H9 (cell line): Measurements from ENCODE around the gene EDARADD. TPM values are rescaled to one million over a fixed set of nuclear protein-coding genes. Genes with fewer than 3 reads are reported as not detected.

Experiments used
- DNase-seq: peaks from one replicate; pipeline ENCODE4 v3.0.0-alpha.2; 2017
- H2AFZ ChIP-seq: one replicate; pipeline ENCODE4 v1.6.1; 2013; ENCODE audit warnings: mild to moderate bottlenecking, low read length, control low read depth, moderate library complexity
- H2AK5ac ChIP-seq: 2 replicates; pipeline ENCODE4 v1.6.1; 2013; ENCODE audit warnings: low read length, control low read depth, mixed read lengths; ENCODE audit not compliant: insufficient read length
- H2BK120ac ChIP-seq: one replicate; pipeline ENCODE4 v1.6.1; 2013; ENCODE audit warnings: low read depth, mild to moderate bottlenecking, low read length, control low read depth, inconsistent platforms; ENCODE audit not compliant: poor library complexity, severe bottlenecking
- H2BK12ac ChIP-seq: 2 replicates; pipeline ENCODE4 v1.6.1; 2013; ENCODE audit warnings: low read length, control low read depth, mixed read lengths, low read depth; ENCODE audit not compliant: insufficient read length
- H2BK15ac ChIP-seq: 2 replicates; pipeline ENCODE4 v1.6.1; 2013; ENCODE audit warnings: low read depth, low read length, control low read depth
- H2BK20ac ChIP-seq: one replicate; pipeline ENCODE4 v1.6.1; 2013; ENCODE audit warnings: low read depth, mild to moderate bottlenecking, low read length, control low read depth, inconsistent platforms; ENCODE audit not compliant: poor library complexity, severe bottlenecking
- H2BK5ac ChIP-seq: 2 replicates; pipeline ENCODE4 v1.6.1; 2013; ENCODE audit warnings: low read length, control low read depth, mixed read lengths; ENCODE audit not compliant: insufficient read length
- H3K14ac ChIP-seq: 2 replicates; pipeline ENCODE4 v1.6.1; 2013; ENCODE audit warnings: low read length, control low read depth; ENCODE audit not compliant: insufficient read depth
- H3K18ac ChIP-seq: 2 replicates; pipeline ENCODE4 v1.6.1; 2013; ENCODE audit warnings: low read depth, mild to moderate bottlenecking, mixed read lengths, low read length, control low read depth; ENCODE audit not compliant: insufficient read length
- H3K23ac ChIP-seq: 2 replicates; pipeline ENCODE4 v1.6.1; 2013; ENCODE audit warnings: low read length, control low read depth, mixed read lengths, low read depth; ENCODE audit not compliant: insufficient read length
- H3K23me2 ChIP-seq: 2 replicates; pipeline ENCODE4 v1.6.1; 2013; ENCODE audit warnings: low read depth, mild to moderate bottlenecking, mixed read lengths, low read length, control low read depth; ENCODE audit not compliant: insufficient read length, poor library complexity, severe bottlenecking
- H3K27ac ChIP-seq: 2 replicates; pipeline ENCODE4 v1.5.1; 2013; ENCODE audit warnings: low read length, control low read depth, mixed read lengths, low read depth; ENCODE audit not compliant: insufficient read length
- H3K27me3 ChIP-seq: 2 replicates; pipeline ENCODE4 v1.6.1; 2013; ENCODE audit warnings: low read length, control low read depth, inconsistent platforms; ENCODE audit not compliant: insufficient read depth
- H3K4ac ChIP-seq: 2 replicates; pipeline ENCODE4 v1.6.1; 2013; ENCODE audit warnings: low read depth, mild to moderate bottlenecking, control low read depth, inconsistent platforms, low read length, moderate library complexity
- H3K4me1 ChIP-seq: 2 replicates; pipeline ENCODE4 v1.6.1; 2013; ENCODE audit warnings: low read length, control low read depth, inconsistent platforms; ENCODE audit not compliant: insufficient read depth
- H3K4me2 ChIP-seq: 2 replicates; pipeline ENCODE4 v1.6.1; 2013; ENCODE audit warnings: low read length, control low read depth, mixed read lengths; ENCODE audit not compliant: insufficient read length, insufficient read depth
- H3K56ac ChIP-seq: 2 replicates; pipeline ENCODE4 v1.6.1; 2013; ENCODE audit warnings: low read depth, mild to moderate bottlenecking, mixed read lengths, low read length, control low read depth; ENCODE audit not compliant: insufficient read length
- H3K79me1 ChIP-seq: 2 replicates; pipeline ENCODE4 v1.6.1; 2013; ENCODE audit warnings: low read depth, mild to moderate bottlenecking, moderate library complexity, low read length, control low read depth, inconsistent platforms; ENCODE audit not compliant: insufficient read depth, poor library complexity, severe bottlenecking
- H3K79me2 ChIP-seq: 2 replicates; pipeline ENCODE4 v1.6.1; 2013; ENCODE audit warnings: low read length, control low read depth, inconsistent platforms; ENCODE audit not compliant: insufficient read depth
- H3K9ac ChIP-seq: 2 replicates; pipeline ENCODE4 v1.6.1; 2013; ENCODE audit warnings: low read length, control low read depth, mixed read lengths; ENCODE audit not compliant: insufficient read length; ENCODE audit errors: extremely low read depth
- H3K9me3 ChIP-seq: one replicate; pipeline ENCODE4 v1.6.1; 2013; ENCODE audit warnings: low read depth, low read length, inconsistent platforms; ENCODE audit not compliant: control insufficient read depth
- H3T11ph ChIP-seq: one replicate; pipeline ENCODE4 v1.6.1; 2013; ENCODE audit warnings: mild to moderate bottlenecking, low read length, control low read depth, inconsistent platforms
- H4K20me1 ChIP-seq: one replicate; pipeline ENCODE4 v1.6.1; 2013; ENCODE audit not compliant: control insufficient read depth, insufficient read length, insufficient read depth
- H4K5ac ChIP-seq: 2 replicates; pipeline ENCODE4 v1.6.1; 2013; ENCODE audit warnings: low read depth, mild to moderate bottlenecking, mixed read lengths, low read length, control low read depth; ENCODE audit not compliant: insufficient read length
- H4K8ac ChIP-seq: replicated peaks from 2 replicates; pipeline ENCODE4 v1.6.1; 2013; ENCODE audit warnings: low read length, control low read depth, mixed read lengths, low read depth; ENCODE audit not compliant: insufficient read length
- H4K91ac ChIP-seq: 2 replicates; pipeline ENCODE4 v1.6.1; 2013; ENCODE audit warnings: low read depth, mild to moderate bottlenecking, moderate library complexity, mixed read lengths, low read length, control low read depth; ENCODE audit not compliant: insufficient read length
- H3K27ac Mint-ChIP-seq, 3 experiments: 2 replicates in 2 of 3; 3 replicates in 1 of 3; pipeline ENCODE4 v1.8.0; 2020 to 2021; ENCODE audit warnings: mixed read lengths in 3 of 3, mild to moderate bottlenecking in 1 of 3, moderate library complexity in 1 of 3
- H3K27me3 Mint-ChIP-seq: 2 replicates; pipeline ENCODE4 v1.8.0; 2021; ENCODE audit warnings: low read depth, mild to moderate bottlenecking, moderate library complexity, mixed read lengths
- H3K36me3 Mint-ChIP-seq, 3 experiments: 2 replicates in 2 of 3; 3 replicates in 1 of 3; pipeline ENCODE4 v1.8.0; 2020 to 2021; ENCODE audit warnings: low read depth in 3 of 3, mixed read lengths in 3 of 3; ENCODE audit not compliant: insufficient read depth in 1 of 3
- H3K4me1 Mint-ChIP-seq, 2 experiments: 2 replicates each; pipeline ENCODE4 v1.8.0; 2020; ENCODE audit warnings: mixed read lengths in 2 of 2
- H3K4me3 Mint-ChIP-seq, 2 experiments: 2 replicates in 1 of 2; 3 replicates in 1 of 2; pipeline ENCODE4 v1.8.0; 2020 to 2021; ENCODE audit warnings: mild to moderate bottlenecking in 2 of 2, mixed read lengths in 2 of 2, moderate library complexity in 1 of 2
- H3K9me3 Mint-ChIP-seq, 2 experiments: 2 replicates in 1 of 2; 3 replicates in 1 of 2; pipeline ENCODE4 v1.8.0; 2020; ENCODE audit warnings: mild to moderate bottlenecking in 2 of 2, mixed read lengths in 2 of 2, moderate library complexity in 1 of 2
- CTCF ChIP-seq: fragments of 200-600 bp; sonication (generic); conservative IDR thresholded peaks from 3 replicates; pipeline ENCODE4 v1.8.0; 2021; ENCODE audit warnings: antibody characterized with exemption, mild to moderate bottlenecking
- WGBS: extraction: QIAGEN DNeasy Blood & Tissue Kit; methylation state at CpG from one replicate; pipeline ENCODE4 v1.1.7; 2013; ENCODE audit warnings: missing lambda C conversion rate, low lambda C conversion rate, mixed read lengths; ENCODE audit not compliant: insufficient read length; ENCODE audit errors: extremely low coverage; 5-methylcytosine and 5-hydroxymethylcytosine counted together
- total RNA-seq: library from RNA; stranded (reverse); gene quantifications from 2 replicates; pipeline ENCODE4 v1.2.1, GENCODE V29; 2021

Gene EDARADD
- total RNA-seq, 1 experiment from 2014 or later = 3.8 TPM

GRCh38 chr1:236515443-236515958 lies 121.4 kb downstream of the EDARADD start:
- Histone ChIP-seq H3K9ac (no peak overlapping the region), H2BK15ac (no peak overlapping the region), H3K27me3 (no peaks in the 10 kb centered on the region), H3K79me1 (no peaks in the 10 kb centered on the region), H2BK5ac (no peak overlapping the region), H3K4me2 (no peak overlapping the region), H2AK5ac (no peak overlapping the region), H4K91ac (no peak overlapping the region), H3T11ph (no peak overlapping the region), H4K5ac (no peak overlapping the region), H4K20me1 (no peaks in the 10 kb centered on the region), H4K8ac (no peak overlapping the region), H3K23ac (no peak overlapping the region), H3K14ac (no peak overlapping the region), H3K23me2 (no peaks in the 10 kb centered on the region), H3K4me1 (no peaks in the 10 kb centered on the region), H2BK120ac (no peak overlapping the region), H3K27ac (no peak overlapping the region), H2BK20ac (no peak overlapping the region), H3K79me2 (no peaks in the 10 kb centered on the region), H2BK12ac (no peak overlapping the region), H3K9me3 (no peaks in the 10 kb centered on the region), H2AFZ (no peak overlapping the region), H3K18ac (no peak overlapping the region), H3K56ac (no peak overlapping the region), H3K4ac (no peak overlapping the region)
- H3K27me3 Mint-ChIP-seq = no peaks in the 10 kb centered on the region
- H3K4me1 Mint-ChIP-seq = peaks cover 12 to 13% of the 10 kb centered on the region in 2 experiments
- no peaks in the 10 kb centered on the region for H3K36me3 Mint-ChIP-seq
- no peaks in the 10 kb centered on the region for H3K9me3 Mint-ChIP-seq
- no peak for TF ChIP-seq CTCF
- no peak overlapping the region for H3K4me3 Mint-ChIP-seq
- no CpG with 5 or more reads among the region's 4 CpGs for WGBS
- DNase-seq = no peak
- H3K27ac Mint-ChIP-seq = peak overlapping the region in 1 of 3 experiments; percentile 62; a peak in 2 of 7 replicates
